ENCODE results near the gene PRTN3.
"Not testable (repeated sequence)": the region's sequence is repeated elsewhere in the genome, so short reads cannot be mapped to it uniquely, and the experiment has no call there.

- not testable (repeated sequence) for TF ChIP-seq POLR2A (IDR thresholded peaks at IDR 0.05; ENCODE audit: borderline replicate concordance, extremely low read depth, insufficient read depth, insufficient read length); CTCF (IDR thresholded peaks at IDR 0.05 in 2 of 3, conservative IDR thresholded peaks at IDR 0.05 in 1 of 3; ENCODE audit: borderline replicate concordance in 1 of 3, insufficient read depth in 1 of 3, low read depth in 2 of 3, low read length in 2 of 3); POLR2AphosphoS5 (IDR thresholded peaks at IDR 0.05; ENCODE audit: low read depth, low read length); SRF (IDR thresholded peaks at IDR 0.05; ENCODE audit: low read depth); CEBPB (IDR thresholded peaks at IDR 0.05; ENCODE audit: low read depth)
Observed at GRCh38 chr19:820212-820611, 20.6 kb upstream of the PRTN3 start.

Data from HCT116 (cell line).